GM18498 (cell line): ENCODE data around the gene IPO5.

Source experiments
- ATAC-seq: cut with Tn5 transposase; IDR thresholded peaks from one replicate; pipeline ENCODE4 v1.9.1; 2021; ENCODE audit warnings: mild to moderate bottlenecking, moderate library complexity; ENCODE audit not compliant: unreplicated experiment

The IPO5 gene

GRCh38 chr13:97953376-97953970 is at the start of gene IPO5:
Gene IPO5 (plus strand): TSS chr13:97953675. CDS start chr13:97976697, 23,022 bp downstream.
- ATAC-seq, result no peak

- ATAC-seq, result no peak
These were observed 49.4 kb upstream of the IPO5 start for GRCh38 chr13:97904059-97904458.

- ATAC-seq, result no peak
These were observed 48.0 kb upstream of the IPO5 start for GRCh38 chr13:97905517-97905916.

GRCh38 chr13:97911311-97912138 is 42.0 kb upstream of the IPO5 start:
- peak; percentile 69 for ATAC-seq

GRCh38 chr13:97912139-97912535 is 41.3 kb upstream of the IPO5 start:
- ATAC-seq, result no peak

GRCh38 chr13:97913206-97913605 is 40.3 kb upstream of the IPO5 start:
- ATAC-seq, result no peak

GRCh38 chr13:97914540-97914939 is 38.9 kb upstream of the IPO5 start:
- no peak for ATAC-seq

- ATAC-seq, result no peak
These were observed 32.2 kb upstream of the IPO5 start for GRCh38 chr13:97921176-97921816.

GRCh38 chr13:97928301-97928700 is 25.2 kb upstream of the IPO5 start:
- ATAC-seq, result no peak

GRCh38 chr13:97932036-97932435 is 21.4 kb upstream of the IPO5 start:
- ATAC-seq, result no peak

- ATAC-seq, result no peak
These were observed 20.8 kb upstream of the IPO5 start for GRCh38 chr13:97932647-97933046.

GRCh38 chr13:97933776-97934175 is 19.7 kb upstream of the IPO5 start:
- no peak for ATAC-seq

GRCh38 chr13:97934590-97934989 is 18.9 kb upstream of the IPO5 start:
- no peak for ATAC-seq

GRCh38 chr13:97935071-97935470 is 18.4 kb upstream of the IPO5 start:
- no peak for ATAC-seq

GRCh38 chr13:97936036-97936435 is 17.4 kb upstream of the IPO5 start:
- no peak for ATAC-seq

- ATAC-seq, result no peak
These were observed 14.6 kb upstream of the IPO5 start for GRCh38 chr13:97938706-97939475.

GRCh38 chr13:97944396-97945029 is 9.0 kb upstream of the IPO5 start:
- no peak for ATAC-seq

- ATAC-seq, result no peak
These were observed 8.1 kb upstream of the IPO5 start for GRCh38 chr13:97945342-97945741.

GRCh38 chr13:97945792-97946419 is 7.6 kb upstream of the IPO5 start:
- ATAC-seq, result no peak

GRCh38 chr13:97946951-97947588 is 6.4 kb upstream of the IPO5 start:
- no peak for ATAC-seq
